Neural cell (in vitro differentiated cells): ENCODE data around the gene SSBP4. TPM values are rescaled to one million over a fixed set of nuclear protein-coding genes. Genes with fewer than 3 reads are reported as not detected.

ENCODE experiments used
- H2AFZ ChIP-seq: fragments of 200-600, 300-800 bp; sonication (generic), shearing (Covaris generic); 2 replicates; pipeline ENCODE4 v1.6.0; 2014; ENCODE audit warnings: low read depth, mild to moderate bottlenecking, antibody characterized with exemption, low read length, moderate library complexity
- H3F3A ChIP-seq: fragments of 200-600 bp; shearing (Covaris generic); 2 replicates; pipeline ENCODE4 v1.6.1; 2016; ENCODE audit warnings: mild to moderate bottlenecking, moderate library complexity, mixed read lengths, antibody characterized with exemption, low read length; ENCODE audit not compliant: insufficient read depth, poor library complexity, severe bottlenecking
- H3K27ac ChIP-seq: fragments of 200-600, 300-800 bp; sonication (generic), shearing (Covaris generic); 2 replicates; pipeline ENCODE4 v1.5.1; 2014; ENCODE audit warnings: mild to moderate bottlenecking, low read length, moderate library complexity
- H3K27me3 ChIP-seq: fragments of 300-800, 200-600 bp; sonication (generic), shearing (Covaris generic); 2 replicates; pipeline ENCODE4 v1.6.0; 2014; ENCODE audit warnings: mild to moderate bottlenecking, low read depth, low read length, moderate library complexity; ENCODE audit not compliant: insufficient read depth
- H3K36me3 ChIP-seq: fragments of 300-800, 200-600 bp; sonication (generic), shearing (Covaris generic); 2 replicates; pipeline ENCODE4 v1.5.1; 2014; ENCODE audit warnings: mild to moderate bottlenecking, antibody characterized with exemption, low read length, moderate library complexity; ENCODE audit not compliant: insufficient read depth
- H3K4me2 ChIP-seq: fragments of 300-800, 200-600 bp; sonication (generic), shearing (Covaris generic); 2 replicates; pipeline ENCODE4 v1.6.0; 2014; ENCODE audit warnings: mild to moderate bottlenecking, low read length
- H3K4me3 ChIP-seq: fragments of 300-800, 200-600 bp; sonication (generic), shearing (Covaris generic); 2 replicates; pipeline ENCODE4 v1.5.1; 2014; ENCODE audit warnings: mild to moderate bottlenecking, low read length, moderate library complexity
- H3K79me2 ChIP-seq: fragments of 200-600 bp; shearing (Covaris generic); replicated peaks from 2 replicates; pipeline ENCODE4 v1.6.0; 2014; ENCODE audit warnings: mild to moderate bottlenecking, low read length, moderate library complexity; ENCODE audit not compliant: insufficient read depth
- H3K9ac ChIP-seq: fragments of 300-800, 200-600 bp; sonication (generic), shearing (Covaris generic); 2 replicates; pipeline ENCODE4 v1.6.1; 2016; ENCODE audit warnings: mild to moderate bottlenecking, low read length, mixed read lengths
- H3K9me2 ChIP-seq: fragments of 200-600 bp; shearing (Covaris generic); 2 replicates; pipeline ENCODE4 v1.6.1; 2016; ENCODE audit warnings: mild to moderate bottlenecking, low read length, mixed read lengths; ENCODE audit not compliant: insufficient read depth
- H3K9me3 ChIP-seq: fragments of 200-600, 300-800 bp; sonication (generic), shearing (Covaris generic); 2 replicates; pipeline ENCODE4 v1.6.1; 2016; ENCODE audit warnings: mild to moderate bottlenecking, mixed run types, low read length, moderate library complexity, mixed read lengths
- H4K20me1 ChIP-seq: fragments of 200-600 bp; shearing (Covaris generic); 2 replicates; pipeline ENCODE4 v1.6.1; 2016; ENCODE audit warnings: mild to moderate bottlenecking, mixed run types; ENCODE audit not compliant: insufficient read depth
- CTCF ChIP-seq: fragments of 450-650 bp; IDR thresholded peaks from 2 replicates; pipeline ENCODE4 v1.5.1; 2014; ENCODE audit warnings: antibody characterized with exemption, mild to moderate bottlenecking, moderate library complexity; ENCODE audit not compliant: poor library complexity, severe bottlenecking
- EP300 ChIP-seq: fragments of 450-650 bp; conservative IDR thresholded peaks from 2 replicates; pipeline ENCODE4 v1.6.1; 2014; ENCODE audit warnings: antibody characterized with exemption, mild to moderate bottlenecking, moderate library complexity; ENCODE audit not compliant: poor library complexity, severe bottlenecking
- EZH2 ChIP-seq: fragments of 200-600, 300-800 bp; shearing (Covaris generic), sonication (generic); IDR thresholded peaks from 2 replicates; pipeline ENCODE4 v1.6.1; 2014; ENCODE audit warnings: antibody characterized with exemption, low read length, borderline replicate concordance, mild to moderate bottlenecking; ENCODE audit not compliant: insufficient read depth, poor library complexity, severe bottlenecking
- MXI1 ChIP-seq: fragments of 450-650 bp; conservative IDR thresholded peaks from 2 replicates; pipeline ENCODE4 v1.6.1; 2014; ENCODE audit warnings: antibody characterized with exemption, mild to moderate bottlenecking; ENCODE audit not compliant: poor library complexity, severe bottlenecking
- POLR2AphosphoS5 ChIP-seq: IDR thresholded peaks from 2 replicates; pipeline ENCODE4 v1.6.1; 2012
- RAD21 ChIP-seq: fragments of 450-650 bp; conservative IDR thresholded peaks from 2 replicates; pipeline ENCODE4 v1.6.1; 2014; ENCODE audit warnings: antibody characterized with exemption, mild to moderate bottlenecking, moderate library complexity
- REST ChIP-seq: IDR thresholded peaks from 2 replicates; pipeline ENCODE4 v1.6.1; 2012; ENCODE audit warnings: borderline replicate concordance
- SMC3 ChIP-seq: fragments of 450-650 bp; conservative IDR thresholded peaks from 2 replicates; pipeline ENCODE4 v1.6.1; 2014; ENCODE audit warnings: antibody characterized with exemption, mild to moderate bottlenecking, moderate library complexity; ENCODE audit not compliant: poor library complexity
- TAF1 ChIP-seq: IDR thresholded peaks from 2 replicates; pipeline ENCODE4 v1.6.1; 2012; ENCODE audit warnings: low read depth
- polyA plus RNA-seq: library from polyadenylated mRNA; depleted of rRNA; stranded (reverse); fragments of >200 nt; gene quantifications from 2 replicates; pipeline ENCODE4 v1.2.3, GENCODE V29; 2014

Gene SSBP4
- polyA plus RNA-seq, 1 donor from 2014 or later = 166 TPM

DNA sequence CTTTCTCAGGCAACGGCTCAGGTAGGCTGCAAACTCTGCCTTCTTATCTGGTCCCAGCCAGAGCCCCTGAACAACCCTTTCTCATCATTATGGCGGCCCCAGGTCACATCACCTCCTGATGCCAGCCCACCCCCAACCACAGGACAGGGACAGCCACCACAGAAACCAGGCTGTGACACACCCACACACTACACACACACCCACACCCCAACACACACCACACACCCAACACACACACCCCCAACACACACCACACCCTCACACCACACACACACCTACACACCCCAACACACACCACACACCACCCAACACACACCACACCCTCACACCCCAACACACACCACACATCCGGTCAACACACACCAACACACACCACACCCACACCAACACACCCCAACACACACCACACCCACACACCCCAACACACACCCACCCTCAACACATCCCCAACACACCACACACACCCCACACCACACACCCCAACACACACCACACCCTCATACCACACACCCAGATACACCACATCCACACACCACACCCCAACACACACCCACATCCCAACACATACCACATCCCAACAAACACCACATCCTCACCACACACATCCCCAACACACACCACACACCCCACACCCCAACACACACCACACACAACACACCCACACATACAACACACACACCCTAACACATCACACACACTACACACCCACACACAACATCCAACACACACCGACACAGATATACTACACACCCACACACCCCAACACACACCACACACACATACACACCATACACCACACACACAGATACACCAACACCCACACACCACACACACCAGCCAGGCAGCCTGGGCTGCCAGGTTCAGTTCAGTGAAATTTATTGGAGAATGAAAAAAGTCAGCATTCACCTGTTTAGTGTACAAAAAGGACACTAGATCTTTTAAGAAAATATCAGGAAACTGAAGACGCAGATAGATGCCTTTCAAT, 22.9 kb downstream of the SSBP4 start:
- H3K79me2 ChIP-seq = no peaks in the 10 kb centered on the region
- H3K27ac ChIP-seq = no peak overlapping the region
- peaks cover 3% of the 10 kb centered on the region for H3F3A ChIP-seq
- H3K9me3 ChIP-seq = no peaks in the 10 kb centered on the region
- no peaks in the 10 kb centered on the region for H3K9me2 ChIP-seq
- H3K4me3 ChIP-seq = no peak overlapping the region
- no peak overlapping the region for H3K9ac ChIP-seq
- no peak overlapping the region for H3K4me2 ChIP-seq
- TF ChIP-seq RAD21 (no peak), MXI1 (no peak), SMC3 (no peak), TAF1 (no peak), CTCF (no peak), EZH2 (no peak), EP300 (no peak), POLR2AphosphoS5 (no peak), REST (no peak)
- H3K27me3 ChIP-seq = no peaks in the 10 kb centered on the region
- no peaks in the 10 kb centered on the region for H3K36me3 ChIP-seq
- no peaks in the 10 kb centered on the region for H4K20me1 ChIP-seq
- H2AFZ ChIP-seq = no peak overlapping the region

- Histone ChIP-seq H2AFZ (no peak overlapping the region), H3K9me3 (no peaks in the 10 kb centered on the region), H3K27me3 (no peaks in the 10 kb centered on the region), H3K27ac (no peak overlapping the region), H3F3A (no peaks in the 10 kb centered on the region), H3K36me3 (no peaks in the 10 kb centered on the region), H3K9ac (no peak overlapping the region), H3K4me2 (no peak overlapping the region), H3K4me3 (no peak overlapping the region), H3K9me2 (no peaks in the 10 kb centered on the region), H4K20me1 (no peaks in the 10 kb centered on the region), H3K79me2 (no peaks in the 10 kb centered on the region)
- no peak for TF ChIP-seq SMC3
- TF ChIP-seq MXI1 = no peak
- TF ChIP-seq CTCF = no peak
- TF ChIP-seq POLR2AphosphoS5 = no peak
- no peak for TF ChIP-seq TAF1
- TF ChIP-seq REST = no peak
- no peak for TF ChIP-seq EZH2
- no peak for TF ChIP-seq EP300
- TF ChIP-seq RAD21 = no peak
Measured at GRCh38 chr19:18442941-18443340, 23.7 kb downstream of the SSBP4 start.
